Liver (tissue), 9 donors: ENCODE measurements around the gene MMP14. TPM values are rescaled to one million over a fixed set of nuclear protein-coding genes. Genes with fewer than 3 reads are reported as not detected.

Experiments
- DNase-seq: peaks from one replicate; pipeline ENCODE4 v3.0.0-alpha.2; 2017; ENCODE audit warnings: low spot score
- H3K27ac ChIP-seq, 2 donors: one replicate each; pipeline ENCODE4 v1.7.0; 2013; ENCODE audit warnings: inconsistent platforms in 2 of 2, low read length in 2 of 2, control low read depth in 1 of 2, low read depth in 1 of 2, mild to moderate bottlenecking in 1 of 2
- H3K27me3 ChIP-seq, 4 donors: one replicate each; pipeline versions ENCODE4 v1.6.1 to v1.7.0; 2013; ENCODE audit warnings: low read length in 3 of 4, inconsistent platforms in 1 of 4, mild to moderate bottlenecking in 1 of 4, moderate library complexity in 1 of 4; ENCODE audit not compliant: control insufficient read depth in 4 of 4, insufficient read depth in 4 of 4
- H3K36me3 ChIP-seq, 4 donors: one replicate each; pipeline versions ENCODE4 v1.6.1 to v1.7.0; 2013; ENCODE audit warnings: low read length in 3 of 4, mild to moderate bottlenecking in 3 of 4, low read depth in 1 of 4, moderate library complexity in 1 of 4; ENCODE audit not compliant: control insufficient read depth in 4 of 4, insufficient read depth in 3 of 4
- H3K4me1 ChIP-seq, 4 donors: one replicate each; pipeline versions ENCODE4 v1.6.1 to v1.7.0; 2013; ENCODE audit warnings: low read length in 3 of 4, mild to moderate bottlenecking in 3 of 4, moderate library complexity in 1 of 4; ENCODE audit not compliant: control insufficient read depth in 4 of 4, insufficient read depth in 4 of 4
- H3K4me3 ChIP-seq, 3 donors: one replicate each; pipeline versions ENCODE4 v1.6.1 to v1.7.0; 2013; ENCODE audit warnings: low read length in 3 of 3, control low read depth in 1 of 3, low read depth in 1 of 3, mild to moderate bottlenecking in 1 of 3
- H3K9ac ChIP-seq, 2 donors: one replicate each; pipeline ENCODE4 v1.7.0; 2013; ENCODE audit warnings: low read length in 2 of 2, mild to moderate bottlenecking in 2 of 2, moderate library complexity in 2 of 2, control low read depth in 1 of 2, low read depth in 1 of 2
- H3K9me3 ChIP-seq, 4 donors: one replicate each; pipeline versions ENCODE4 v1.6.1 to v1.7.0; 2013; ENCODE audit warnings: low read length in 3 of 4; ENCODE audit not compliant: control insufficient read depth in 4 of 4
- ATF3 ChIP-seq: IDR thresholded peaks from 2 replicates; pipeline ENCODE4 v1.6.1; 2016; ENCODE audit warnings: antibody characterized with exemption
- CTCF ChIP-seq: fragments of 150-350 bp; IDR thresholded peaks from 2 replicates; pipeline ENCODE4 v1.5.1; 2017; ENCODE audit warnings: improper control_type of control experiment, low read depth, low read length; ENCODE audit not compliant: missing input control
- EGR1 ChIP-seq, 2 donors: IDR thresholded peaks; 2 replicates each; pipeline ENCODE4 v1.6.1; 2016 to 2018; ENCODE audit warnings: antibody characterized with exemption in 2 of 2, low read depth in 2 of 2
- FOXA1 ChIP-seq: IDR thresholded peaks from 2 replicates; pipeline ENCODE4 v1.6.1; 2016; ENCODE audit warnings: antibody characterized with exemption
- FOXA2 ChIP-seq: IDR thresholded peaks from 2 replicates; pipeline ENCODE4 v1.6.1; 2016; ENCODE audit warnings: antibody characterized with exemption
- GABPA ChIP-seq, 2 donors: IDR thresholded peaks in 1 of 2; conservative IDR thresholded peaks in 1 of 2; 2 replicates each; pipeline ENCODE4 v1.6.1; 2016; ENCODE audit warnings: antibody characterized with exemption in 2 of 2, mild to moderate bottlenecking in 1 of 2, moderate library complexity in 1 of 2
- HNF4A ChIP-seq, 2 donors: conservative IDR thresholded peaks; 2 replicates each; pipeline ENCODE4 v1.6.1; 2016; ENCODE audit warnings: antibody characterized with exemption in 2 of 2, mild to moderate bottlenecking in 2 of 2
- HNF4G ChIP-seq: IDR thresholded peaks from 2 replicates; pipeline ENCODE4 v1.6.1; 2016; ENCODE audit warnings: antibody characterized with exemption
- JUND ChIP-seq, 2 donors: IDR thresholded peaks; 2 replicates each; pipeline ENCODE4 v1.6.1; 2016; ENCODE audit warnings: antibody characterized with exemption in 2 of 2
- MAX ChIP-seq: IDR thresholded peaks from 2 replicates; pipeline ENCODE4 v1.6.1; 2016; ENCODE audit warnings: antibody characterized with exemption
- NR2F2 ChIP-seq: IDR thresholded peaks from 2 replicates; pipeline ENCODE4 v1.6.1; 2016; ENCODE audit warnings: antibody characterized with exemption
- RAD21 ChIP-seq, 2 donors: IDR thresholded peaks; 2 replicates each; pipeline ENCODE4 v1.6.1; 2016; ENCODE audit warnings: antibody characterized with exemption in 2 of 2, mild to moderate bottlenecking in 2 of 2
- REST ChIP-seq: IDR thresholded peaks from 2 replicates; pipeline ENCODE4 v1.6.1; 2016; ENCODE audit warnings: antibody characterized with exemption, mild to moderate bottlenecking
- RXRA ChIP-seq, 2 donors: IDR thresholded peaks; 2 replicates each; pipeline ENCODE4 v1.6.1; 2017 to 2018; ENCODE audit warnings: antibody characterized with exemption in 2 of 2, mild to moderate bottlenecking in 1 of 2
- SP1 ChIP-seq: IDR thresholded peaks from 2 replicates; pipeline ENCODE4 v1.6.1; 2018; ENCODE audit warnings: antibody characterized with exemption, mild to moderate bottlenecking
- TAF1 ChIP-seq: conservative IDR thresholded peaks from 2 replicates; pipeline ENCODE4 v1.6.1; 2016; ENCODE audit warnings: antibody characterized with exemption, mild to moderate bottlenecking
- YY1 ChIP-seq: IDR thresholded peaks from 2 replicates; pipeline ENCODE4 v1.6.1; 2016; ENCODE audit warnings: antibody characterized with exemption, mild to moderate bottlenecking
- ZBTB33 ChIP-seq: IDR thresholded peaks from 2 replicates; pipeline ENCODE4 v1.6.1; 2016; ENCODE audit warnings: antibody characterized with exemption
- WGBS: extraction: QIAGEN DNeasy Blood & Tissue Kit; methylation state at CpG from one replicate; pipeline ENCODE4 v1.1.7; 2013; 5-methylcytosine and 5-hydroxymethylcytosine counted together
- polyA plus RNA-seq, 2 donors: library from polyadenylated mRNA; stranded (reverse) in 1 of 2; unstranded in 1 of 2; fragments of 200-250 nt in 1 of 2; fragments of >200 nt in 1 of 2; fragmentation: Nextera tagmentation in 1 of 2; extraction: Ambion mirVana in 1 of 2; gene quantifications; one replicate each; pipeline versions ENCODE4 v1.2.1 to v1.2.3, GENCODE V29; 2013 to 2015
- total RNA-seq, 2 donors: library from RNA; depleted of rRNA; stranded (reverse); fragments of >200 nt; gene quantifications; one replicate each; pipeline ENCODE4 v1.2.3, GENCODE V29; 2014
- donor health status: healthy.
- donor health status: healthy.
- donor health status: healthy.
- donor health status: healthy.
- donor health status: healthy.

Gene MMP14
- total and polyA plus RNA-seq, 4 donors: 0.86 to 10.6 (median 8.0) TPM

GRCh38 chr14:22890416-22890815 lies 54.0 kb downstream of the MMP14 start (continued):
- TF ChIP-seq NR2F2 (no peak), MAX (no peak), FOXA1 (no peak)

- TF ChIP-seq NR2F2 (no peak), FOXA1 (no peak), MAX (no peak), RXRA (IDR thresholded peaks at IDR 0.05) (no peak), ATF3 (no peak), EGR1 (IDR thresholded peaks at IDR 0.05; ENCODE audit: low read depth in 2 of 2) (no peak), ZBTB33 (no peak), HNF4G (no peak), GABPA (IDR thresholded peaks at IDR 0.05 in 1 of 2, conservative IDR thresholded peaks at IDR 0.05 in 1 of 2) (no peak), TAF1 (no peak), RAD21 (IDR thresholded peaks at IDR 0.05) (no peak), REST (no peak), JUND (IDR thresholded peaks at IDR 0.05) (no peak), FOXA2 (no peak)
- DNase-seq: no peak
- no peak overlapping the region for H3K4me3 ChIP-seq
- no peaks in the 10 kb centered on the region for H3K27me3 ChIP-seq
- WGBS: 91% methylated on average over 7 of the region's 7 CpGs
- H3K9me3 ChIP-seq: no peaks in the 10 kb centered on the region
- H3K9ac ChIP-seq: no peak overlapping the region
- no peaks in the 10 kb centered on the region for H3K36me3 ChIP-seq
- H3K27ac ChIP-seq: no peak overlapping the region
- no peaks in the 10 kb centered on the region for H3K4me1 ChIP-seq
Observed at GRCh38 chr14:22892488-22892887, 56.1 kb downstream of the MMP14 start.

GRCh38 chr14:22893706-22894105 lies 57.3 kb downstream of the MMP14 start:
- TF ChIP-seq NR2F2 (no peak), TAF1 (no peak), ZBTB33 (no peak), FOXA1 (no peak), HNF4G (no peak), FOXA2 (no peak), HNF4A (conservative IDR thresholded peaks at IDR 0.05) (no peak), RXRA (IDR thresholded peaks at IDR 0.05) (no peak), ATF3 (no peak), MAX (no peak), GABPA (IDR thresholded peaks at IDR 0.05 in 1 of 2, conservative IDR thresholded peaks at IDR 0.05 in 1 of 2) (no peak), CTCF (no peak), YY1 (no peak), RAD21 (IDR thresholded peaks at IDR 0.05) (no peak), SP1 (no peak), EGR1 (IDR thresholded peaks at IDR 0.05; ENCODE audit: low read depth in 2 of 2) (no peak), JUND (IDR thresholded peaks at IDR 0.05) (no peak)
- no peak for DNase-seq
- Histone ChIP-seq H3K4me3 (no peak overlapping the region), H3K36me3 (peaks cover 0 to under 1% (median 0%) of the 10 kb centered on the region in 4 donors), H3K4me1 (no peaks in the 10 kb centered on the region), H3K27me3 (no peaks in the 10 kb centered on the region), H3K9me3 (no peaks in the 10 kb centered on the region), H3K9ac (no peak overlapping the region), H3K27ac (no peak overlapping the region)
- WGBS: 98% methylated on average over 4 of the region's 4 CpGs
